Cardiac fibroblast (primary cell): Measurements from ENCODE around the gene TUBA1C.
"Not testable (repeated sequence)": the region's sequence is repeated elsewhere in the genome, so short reads cannot be mapped to it uniquely, and the experiment has no call there.

Experiments
- DNase-seq, 2 donors: peaks; one replicate each; pipeline versions ENCODE4 v3.0.0 to v3.0.0-alpha.2; 2010; ENCODE audit warnings: low read depth in 2 of 2
- H3K4me3 ChIP-seq, 2 donors: replicated peaks in 1 of 2; 1 replicate in 1 of 2; 2 replicates in 1 of 2; pipeline ENCODE4 v1.5.1; 2011; ENCODE audit warnings: low read depth in 2 of 2, low read length in 2 of 2, mild to moderate bottlenecking in 2 of 2, moderate library complexity in 1 of 2
- CTCF ChIP-seq: IDR thresholded peaks from one replicate; pipeline ENCODE4 v1.5.1; 2011; ENCODE audit warnings: low read depth, mild to moderate bottlenecking, low read length, inconsistent platforms

The TUBA1C gene

GRCh38 chr12:49264466-49264872 lies 413 bp upstream of the TUBA1C start:
- H3K4me3 ChIP-seq, result peak overlapping the region; percentile 87 to 93
- DNase-seq, result peak in 1 of 2 donors; percentile 55
- no peak for TF ChIP-seq CTCF

- not testable (repeated sequence) for DNase-seq
Observed at GRCh38 chr12:49269191-49269590, 4.3 kb downstream of the TUBA1C start.

GRCh38 chr12:49272790-49273725 lies 8.2 kb downstream of the TUBA1C start:
- H3K4me3 ChIP-seq, result no peak overlapping the region
- no peak for TF ChIP-seq CTCF
- DNase-seq, result no peak

More at GRCh38 chr12:49269191-49269590, 4.3 kb downstream of the TUBA1C start:
- peak overlapping the region in 1 of 2 donors; percentile 41 for H3K4me3 ChIP-seq

GRCh38 chr12:49273726-49274395 lies 9.0 kb downstream of the TUBA1C start:
- DNase-seq, result no peak
- H3K4me3 ChIP-seq, result no peak overlapping the region
- TF ChIP-seq CTCF, result no peak

GRCh38 chr12:49274396-49275069 lies 9.7 kb downstream of the TUBA1C start:
- no peak overlapping the region for H3K4me3 ChIP-seq
- TF ChIP-seq CTCF, result no peak
- DNase-seq, result no peak

GRCh38 chr12:49276304-49277290 lies 11.7 kb downstream of the TUBA1C start:
- H3K4me3 ChIP-seq, result no peak overlapping the region
- no peak for TF ChIP-seq CTCF
- DNase-seq, result no peak
